Prostate gland (tissue), 2 donors: ENCODE measurements around the gene FYB2.

Source experiments
- CTCF ChIP-seq, 4 experiments: fragments of 200-600 bp in 2 of 4; fragments of 450-650 bp in 2 of 4; sonication (generic) in 2 of 4; IDR thresholded peaks; 1 replicate in 3 of 4; 2 replicates in 1 of 4; pipeline ENCODE4 v1.5.1; 2016 to 2019; ENCODE audit warnings: antibody characterized with exemption in 4 of 4, mild to moderate bottlenecking in 2 of 4, moderate library complexity in 2 of 4
- POLR2A ChIP-seq: fragments of 450-650 bp; IDR thresholded peaks from one replicate; pipeline ENCODE4 v1.6.1; 2016; ENCODE audit warnings: antibody characterized with exemption, mild to moderate bottlenecking

GRCh38 chr1:56675763-56676162, 143.4 kb downstream of the FYB2 start:
- TF ChIP-seq CTCF (IDR thresholded peaks at IDR 0.05) = no peak
- no peak for TF ChIP-seq POLR2A
